NK-92 (cell line): ENCODE results near the gene KLHL7.
"Not testable (repeated sequence)": the region's sequence is repeated elsewhere in the genome, so short reads cannot be mapped to it uniquely, and the experiment has no call there.

Experiments used
- DNase-seq: peaks from one replicate; lab custom pipeline; 2025; ENCODE audit not compliant: unreplicated experiment; lab: John Stamatoyannopoulos, UW

The KLHL7 gene

DNA sequence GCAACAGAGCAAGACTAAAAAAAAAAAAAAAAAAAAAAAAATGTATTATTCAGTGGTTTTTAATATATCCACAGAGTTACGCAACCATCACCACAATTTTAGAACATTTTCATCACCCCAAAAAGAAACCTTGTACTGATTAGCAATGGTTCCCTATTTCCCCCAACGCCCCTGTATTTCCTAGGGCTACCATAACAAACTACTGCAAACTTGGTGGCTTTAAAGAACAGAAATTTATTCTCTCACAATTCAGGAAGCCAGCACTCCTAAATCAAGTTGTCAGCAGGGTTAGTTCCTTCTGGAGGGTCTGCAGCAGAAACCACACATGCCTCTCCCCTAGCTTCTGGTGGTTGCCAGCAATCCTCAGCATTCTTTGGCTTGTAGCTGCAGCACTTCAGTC, 70.4 kb downstream of the KLHL7 start:
- DNase-seq, result no peak

DNA sequence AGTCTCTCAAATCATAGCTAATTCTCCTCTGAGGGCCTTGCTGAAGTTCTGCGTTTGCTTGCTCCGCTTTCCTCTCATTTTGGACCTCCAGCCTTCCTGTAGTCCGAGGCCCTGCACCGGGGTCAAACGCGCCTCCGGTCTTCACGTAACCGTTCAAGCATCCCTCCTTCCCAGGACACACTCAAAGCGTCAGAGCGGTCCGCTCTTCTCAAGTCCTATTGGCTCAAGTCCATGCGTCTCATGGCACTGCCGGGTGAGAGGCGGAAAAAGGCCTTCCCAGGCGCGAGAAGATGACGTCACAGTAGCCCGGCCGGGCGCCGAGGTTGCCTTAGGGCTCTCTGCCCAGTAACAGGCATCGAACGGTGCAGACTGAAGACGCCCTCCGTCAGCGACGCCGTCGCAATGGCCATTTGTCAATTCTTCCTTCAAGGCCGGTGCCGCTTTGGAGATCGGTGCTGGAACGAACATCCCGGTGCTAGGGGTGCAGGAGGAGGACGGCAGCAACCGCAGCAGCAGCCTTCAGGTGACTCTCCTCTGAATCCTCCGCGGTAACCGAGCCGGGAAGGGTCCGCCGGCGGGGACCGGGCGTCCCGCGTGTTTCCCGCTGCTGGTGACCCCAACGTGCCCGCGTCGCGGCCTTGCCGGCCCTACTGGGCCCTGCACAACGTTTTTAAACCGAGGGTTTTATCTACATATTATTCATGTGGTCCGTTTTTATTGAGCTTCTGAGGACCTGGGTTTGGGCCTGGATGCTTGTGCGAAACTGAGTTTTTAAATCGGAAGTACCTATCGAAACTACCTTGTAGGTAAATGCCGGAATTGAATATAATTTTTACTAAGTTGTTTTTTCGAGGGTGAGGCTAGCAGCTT, 76.3 kb downstream of the KLHL7 start, which contains the start of gene NUP42:
TSS of gene NUP42 (plus strand) at position 365 of the 870 bp plus-strand sequence. CDS start at position 403, 38 bp downstream.
- peak; percentile 70 for DNase-seq

DNA sequence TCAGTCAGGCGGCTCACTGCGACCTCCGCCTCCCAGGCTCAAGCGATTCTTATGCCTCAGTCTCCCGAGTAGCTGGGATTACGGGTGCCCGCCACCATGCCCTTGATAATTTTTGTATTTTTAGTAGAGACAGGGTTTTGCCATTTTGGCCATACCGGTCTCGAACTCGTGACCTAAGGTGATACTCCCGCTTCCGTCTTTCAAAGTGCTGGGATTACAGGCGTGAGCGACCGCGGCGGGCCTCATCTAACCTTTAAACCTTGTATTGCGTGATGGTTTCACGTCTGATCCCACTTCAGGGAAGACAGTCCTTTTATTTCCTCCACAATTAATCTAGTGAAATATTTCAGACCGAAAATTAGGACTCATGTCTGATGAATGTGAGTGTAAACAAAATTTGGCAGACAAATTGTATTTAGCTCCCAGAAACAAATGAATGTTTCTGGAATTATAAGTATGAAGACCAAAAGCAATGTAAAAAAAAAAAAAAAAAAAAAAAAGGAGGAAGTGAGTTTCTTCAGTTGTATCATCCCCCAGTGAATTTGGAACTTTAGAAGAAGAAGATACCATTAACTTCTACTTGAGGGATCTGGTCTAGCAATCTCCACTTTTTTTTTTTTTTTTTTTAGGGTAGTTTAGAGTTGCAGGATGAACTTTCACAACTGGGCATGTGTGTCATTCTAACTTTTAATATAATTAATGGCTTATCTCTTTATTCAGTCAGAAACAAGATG, 77.9 kb downstream of the KLHL7 start:
- DNase-seq, result no peak

DNA sequence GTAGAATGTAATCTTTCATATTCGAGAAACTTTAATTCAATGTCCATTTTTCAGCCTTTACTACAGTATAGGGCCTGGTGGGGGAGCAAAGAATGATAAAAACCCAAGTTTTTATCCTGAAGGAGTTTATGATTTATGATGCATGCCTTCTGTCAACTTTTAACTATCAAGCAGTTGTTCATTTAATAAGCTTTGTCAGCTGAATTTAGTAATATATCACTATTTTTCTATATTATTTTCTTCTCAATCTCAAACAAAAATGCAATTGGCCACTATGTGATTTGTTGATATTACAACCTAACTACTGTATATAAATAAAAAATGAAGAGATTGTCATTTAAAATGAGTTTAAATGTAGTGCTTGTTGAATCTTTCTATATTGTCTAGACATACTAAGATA, 78.7 kb downstream of the KLHL7 start:
- DNase-seq, result no peak

DNA sequence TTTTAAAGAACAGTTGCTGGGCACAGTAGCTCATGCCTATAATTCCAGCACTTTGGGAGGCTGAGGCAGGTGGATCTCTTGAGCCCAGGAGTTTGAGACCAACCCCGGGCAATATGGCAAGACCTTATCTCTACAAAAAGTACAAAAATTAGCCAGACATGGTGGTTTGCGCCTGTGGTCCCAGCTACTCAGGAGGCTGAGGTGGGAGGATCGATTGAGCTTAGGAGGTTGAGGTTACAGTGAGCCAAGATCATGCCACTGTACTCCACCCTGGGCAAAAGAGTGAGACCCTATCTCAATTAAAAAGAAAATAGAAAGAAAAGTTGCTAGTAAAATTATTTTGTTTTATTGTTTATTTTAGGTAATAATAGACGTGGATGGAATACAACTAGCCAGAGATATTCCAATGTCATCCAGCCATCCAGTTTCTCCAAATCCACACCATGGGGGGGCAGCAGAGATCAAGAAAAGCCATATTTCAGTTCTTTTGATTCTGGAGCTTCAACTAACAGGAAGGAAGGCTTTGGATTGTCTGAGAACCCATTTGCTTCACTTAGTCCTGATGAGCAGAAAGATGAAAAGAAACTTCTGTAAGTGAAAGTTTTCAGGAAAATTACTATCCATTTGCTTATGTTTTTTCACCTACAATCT, 79.2 kb downstream of the KLHL7 start:
- DNase-seq, result no peak

DNA sequence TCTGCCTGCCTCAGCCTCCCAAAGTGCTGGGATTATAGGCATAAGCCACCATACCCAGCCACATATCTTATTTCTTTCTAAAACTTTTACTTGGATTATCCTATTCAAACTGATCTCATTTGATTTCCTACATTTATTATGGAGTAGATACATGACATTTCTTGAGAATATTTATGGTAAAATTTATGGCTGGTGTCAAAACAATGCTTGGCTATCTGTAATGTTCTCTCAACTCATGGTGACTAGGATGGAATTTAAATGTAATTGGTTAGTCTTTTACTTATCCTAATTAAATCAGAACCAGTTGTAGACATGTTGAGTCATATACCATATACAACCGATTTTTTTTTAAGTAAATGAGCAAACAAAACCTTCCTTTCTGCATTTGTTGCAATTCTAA, 80.4 kb downstream of the KLHL7 start:
- no peak for DNase-seq

DNA sequence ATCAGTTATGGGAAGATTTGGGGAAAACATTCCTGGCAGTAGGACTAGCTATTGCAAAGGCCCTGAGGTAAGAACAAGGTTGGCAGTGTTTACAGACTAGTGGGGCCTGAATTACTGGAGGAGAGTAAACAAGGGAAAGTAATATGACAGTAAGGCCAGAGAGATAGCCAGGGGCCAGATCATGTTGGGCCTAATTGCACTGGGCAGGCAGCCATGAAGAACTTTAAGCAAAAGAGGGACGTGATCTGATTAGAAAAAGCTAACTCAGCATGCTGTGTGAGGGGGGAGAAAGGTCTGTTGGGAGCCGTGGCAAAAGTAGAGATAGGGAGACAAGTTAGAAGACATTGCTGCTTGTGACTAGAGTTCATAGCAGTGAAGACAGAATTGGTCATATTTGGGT, 85.4 kb downstream of the KLHL7 start:
- DNase-seq, result no peak

DNA sequence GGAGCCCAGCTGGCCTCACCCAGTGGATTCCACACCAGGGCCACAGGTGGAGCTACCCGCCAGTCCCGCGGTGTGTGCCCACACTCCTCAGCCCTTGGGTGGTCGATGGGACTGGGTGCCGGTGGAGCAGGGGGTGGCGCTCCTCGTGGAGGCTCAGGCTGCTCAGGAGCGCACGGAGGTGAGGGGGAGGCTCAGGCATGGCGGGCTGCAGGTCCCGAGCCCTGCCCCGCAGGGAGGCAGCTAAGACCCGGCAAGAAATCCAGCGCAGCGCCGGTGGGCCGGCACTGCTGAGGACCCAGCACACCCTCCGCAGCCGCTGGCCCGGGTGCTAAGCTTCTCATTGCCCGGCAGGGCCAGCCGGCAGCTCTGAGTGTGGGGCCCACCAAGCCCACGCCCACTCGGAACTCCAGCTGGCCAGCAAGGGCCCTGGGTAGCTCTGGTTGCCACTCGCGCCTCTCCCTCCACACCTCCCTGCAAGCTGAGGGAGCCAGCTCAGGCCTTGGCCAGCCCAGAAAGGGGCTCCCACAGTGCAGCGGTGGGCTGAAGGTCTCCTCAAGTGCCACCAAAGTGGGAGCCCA, 88.2 kb downstream of the KLHL7 start:
- DNase-seq, result not testable (repeated sequence)

DNA sequence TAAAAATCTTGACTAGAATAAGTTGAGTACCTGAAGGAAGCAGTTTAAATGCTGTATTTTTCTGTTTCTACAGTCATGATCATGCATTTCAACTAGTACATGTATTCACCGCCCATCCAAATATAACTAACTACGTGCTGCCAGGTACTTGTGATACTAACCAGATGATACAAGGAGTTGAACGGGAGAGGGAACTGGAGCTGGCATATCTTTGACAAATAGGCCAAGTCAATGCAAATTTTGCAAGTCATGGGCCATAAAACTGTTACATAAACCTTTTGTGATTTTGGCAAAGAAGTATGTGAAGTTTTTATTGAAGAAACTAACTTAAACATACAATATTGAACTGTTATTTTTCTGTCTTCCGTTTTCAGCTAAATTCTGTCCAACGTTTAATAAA, 90.7 kb downstream of the KLHL7 start:
- no peak for DNase-seq

DNA sequence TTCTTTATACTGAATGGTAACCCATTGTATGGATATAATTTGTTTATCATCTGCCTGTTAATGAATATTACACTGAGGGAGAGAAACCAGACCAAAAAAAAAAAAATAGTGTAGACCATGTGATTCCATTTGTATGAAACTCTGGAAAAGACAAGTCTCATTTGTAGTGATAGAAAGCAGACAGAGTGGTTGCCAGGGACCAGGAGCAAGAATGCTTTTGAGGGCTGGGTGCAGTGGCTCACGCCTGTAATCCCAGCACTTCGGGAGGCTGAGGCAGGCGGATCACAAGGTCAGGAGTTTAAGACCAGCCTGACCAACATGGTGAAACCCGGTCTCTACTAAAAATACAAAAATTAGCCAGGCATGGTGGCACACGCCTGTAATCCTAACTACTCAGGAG, 92.2 kb downstream of the KLHL7 start:
- not testable (repeated sequence) for DNase-seq

DNA sequence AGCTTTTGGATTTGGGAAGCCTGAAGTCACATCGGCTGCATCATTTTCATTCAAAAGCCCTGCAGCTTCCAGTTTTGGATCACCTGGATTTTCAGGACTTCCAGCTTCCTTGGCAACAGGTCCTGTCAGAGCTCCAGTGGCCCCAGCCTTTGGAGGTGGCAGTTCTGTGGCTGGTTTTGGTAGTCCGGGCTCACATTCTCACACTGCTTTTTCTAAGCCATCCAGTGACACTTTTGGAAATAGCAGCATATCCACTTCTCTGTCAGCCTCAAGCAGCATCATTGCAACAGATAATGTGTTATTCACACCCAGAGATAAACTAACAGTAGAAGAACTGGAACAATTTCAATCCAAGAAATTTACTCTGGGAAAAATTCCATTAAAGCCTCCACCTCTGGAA, 94.7 kb downstream of the KLHL7 start:
- no peak for DNase-seq

DNA sequence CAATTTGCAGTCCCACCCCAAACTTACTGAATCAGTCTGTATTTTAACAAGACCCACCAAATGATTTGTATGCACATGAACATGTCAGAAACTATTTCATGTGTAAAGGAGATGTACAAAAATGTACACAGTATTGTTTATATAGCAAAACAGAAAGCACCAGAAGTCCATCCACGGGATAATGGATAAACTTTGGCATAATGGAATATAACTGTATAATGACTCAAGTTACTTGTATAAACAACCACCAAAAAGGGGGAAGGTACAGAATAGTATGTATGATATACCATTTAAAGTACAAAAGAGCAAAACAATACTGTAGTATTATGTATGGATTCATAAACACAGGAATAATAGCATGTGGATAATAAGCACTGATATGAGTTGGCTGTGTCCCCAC, 98.7 kb downstream of the KLHL7 start:
- no peak for DNase-seq

DNA sequence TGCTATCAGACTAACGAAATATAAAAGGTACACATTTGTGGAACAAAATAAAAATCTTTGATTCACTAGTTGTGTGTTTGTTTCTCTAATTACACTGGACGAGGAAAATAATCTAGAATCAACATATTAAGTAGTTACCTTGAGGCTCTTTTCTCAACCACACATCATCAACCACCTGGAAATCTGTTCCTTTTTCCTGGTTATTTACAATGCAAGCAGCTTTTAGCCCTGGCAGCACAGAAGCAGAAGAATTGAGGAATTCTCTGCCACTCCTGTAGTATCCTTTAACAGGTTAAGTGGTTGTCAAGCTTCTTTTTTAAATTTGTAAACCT, 100.0 kb downstream of the KLHL7 start:
- DNase-seq, result no peak

DNA sequence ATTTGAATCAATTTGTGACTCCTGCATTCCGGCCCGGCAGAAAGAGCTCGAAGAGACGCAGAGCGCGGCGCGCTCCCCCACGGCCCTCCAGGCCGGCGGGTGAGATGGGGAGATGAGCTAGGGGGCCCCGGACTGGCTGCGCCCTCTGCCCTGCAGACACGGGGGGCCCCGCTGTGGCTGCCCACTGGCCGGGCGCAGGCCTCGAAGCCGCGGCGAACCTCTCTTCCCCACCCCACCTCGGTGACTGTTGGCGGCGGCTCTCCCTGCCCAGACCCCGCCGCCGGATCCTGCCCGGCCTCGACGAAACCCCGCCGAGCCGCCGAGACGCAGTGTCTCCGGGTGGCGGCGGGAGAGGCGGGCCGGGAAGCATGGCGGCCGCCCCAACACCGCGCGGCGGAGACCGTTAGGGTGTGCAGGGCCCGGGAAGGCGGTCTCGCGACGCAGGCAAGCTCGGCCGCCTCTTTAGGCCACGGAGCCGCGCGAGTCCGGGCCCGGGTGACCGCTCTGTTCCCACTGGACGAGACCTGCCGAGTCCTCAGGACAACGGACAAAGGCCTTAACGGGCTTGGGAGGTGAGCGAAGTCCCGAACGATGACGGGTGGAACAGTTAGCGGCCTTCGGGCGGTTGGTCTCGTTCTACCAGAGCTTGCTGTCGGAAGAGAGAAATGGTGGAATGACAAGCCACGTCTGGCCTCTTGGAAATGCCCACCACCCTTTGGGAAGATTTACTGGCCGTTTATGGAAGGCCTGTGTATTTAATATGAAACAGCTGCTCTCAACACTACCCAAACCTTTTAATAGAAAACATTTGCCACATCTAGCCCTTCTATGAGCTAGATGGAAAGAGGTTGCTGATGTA, 100.6 kb downstream of the KLHL7 start:
- no peak for DNase-seq

DNA sequence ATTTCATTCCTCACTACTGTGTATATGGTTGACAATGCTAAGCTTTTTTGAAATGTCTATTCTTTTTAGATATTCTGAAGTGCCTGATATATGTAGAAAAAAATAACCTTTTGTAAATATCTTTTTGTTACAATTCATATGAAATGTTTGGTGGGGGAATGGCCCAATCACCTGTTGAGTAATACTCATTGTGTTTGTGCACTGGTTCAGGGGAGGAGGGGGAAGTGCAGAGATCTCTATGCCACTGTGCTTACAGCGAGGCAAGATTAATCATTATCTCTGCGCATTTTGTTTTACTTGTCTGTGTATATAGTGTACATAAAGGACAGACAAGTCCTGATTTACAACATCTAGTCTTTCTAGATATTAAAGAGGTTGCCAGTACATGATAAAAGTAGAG, 101.4 kb downstream of the KLHL7 start:
- no peak for DNase-seq

DNA sequence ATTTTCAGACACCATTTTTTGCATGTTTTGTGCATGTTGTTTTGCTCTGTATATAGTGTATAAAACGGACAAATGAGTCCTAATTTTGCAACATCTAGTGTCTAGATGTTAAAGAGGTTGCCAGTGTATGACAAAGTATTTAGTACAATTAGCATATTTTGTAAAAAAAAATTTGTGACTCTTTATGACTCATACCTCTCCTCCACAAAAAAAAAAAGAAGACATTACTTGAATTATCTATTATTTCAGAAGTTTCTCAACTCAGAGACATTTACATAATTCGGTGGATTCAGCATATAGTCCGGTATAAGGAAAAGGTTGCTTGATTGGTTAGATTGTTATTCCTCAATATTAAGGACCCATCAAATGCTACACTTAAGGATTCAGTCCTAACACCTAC, 102.3 kb downstream of the KLHL7 start:
- no peak for DNase-seq

DNA sequence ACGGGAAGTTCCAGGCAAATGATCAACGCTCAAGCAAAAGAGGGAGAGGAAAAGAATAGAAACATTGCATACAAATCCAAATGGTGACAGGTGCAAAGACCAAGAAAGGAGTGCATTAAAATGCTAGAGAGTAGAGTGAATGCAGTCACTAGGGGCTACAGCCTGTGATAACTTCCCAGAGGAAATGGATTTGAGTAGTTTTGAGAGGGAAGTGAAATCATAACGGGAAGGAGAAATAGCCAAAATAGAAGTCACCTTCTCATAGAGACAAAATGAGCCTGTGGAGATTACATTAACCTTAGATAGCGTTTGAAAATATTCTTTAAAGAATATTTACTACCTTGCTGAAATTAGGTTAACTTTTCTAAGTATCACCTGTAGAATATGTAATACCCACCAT, 102.7 kb downstream of the KLHL7 start:
- DNase-seq, result no peak

DNA sequence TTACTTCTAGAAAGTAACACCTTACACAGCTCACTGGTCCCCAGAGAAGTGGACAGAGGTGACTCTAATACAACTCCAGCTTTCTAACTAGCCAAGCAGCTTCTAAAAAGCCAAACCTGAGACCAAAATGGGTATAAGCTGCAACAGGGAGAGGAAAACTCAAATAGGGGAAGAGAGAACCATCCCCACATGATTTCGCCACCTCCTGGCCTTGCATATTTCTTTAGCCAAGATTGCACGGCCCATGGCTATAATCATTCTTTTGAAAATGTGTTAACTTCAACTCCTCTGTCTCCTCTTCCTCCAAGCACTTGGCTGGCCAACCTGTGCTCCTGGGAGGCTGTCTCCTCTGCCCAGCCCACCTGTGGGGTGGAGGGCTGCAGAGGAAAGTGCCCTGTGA, 104.9 kb downstream of the KLHL7 start:
- DNase-seq, result no peak

DNA sequence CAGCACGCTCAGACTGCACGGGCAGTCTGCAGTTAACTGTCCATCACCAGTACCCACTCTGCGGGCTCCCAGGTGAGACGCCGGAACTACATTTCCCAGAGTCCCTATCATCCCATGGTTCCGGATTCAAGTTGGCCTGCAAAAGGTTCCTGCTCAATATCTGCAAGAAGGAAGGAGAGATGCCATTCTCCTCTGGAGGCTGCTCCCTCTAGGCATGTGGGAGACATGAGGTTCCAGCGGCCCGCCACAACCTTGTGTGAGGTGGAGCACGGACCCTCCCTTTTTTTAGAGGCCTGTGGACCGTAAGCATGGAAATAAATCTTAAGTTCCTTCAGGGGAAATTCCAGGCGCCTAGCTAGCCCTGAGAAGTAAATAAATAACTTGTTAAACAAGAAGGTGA, 106.0 kb downstream of the KLHL7 start:
- DNase-seq, result no peak

DNA sequence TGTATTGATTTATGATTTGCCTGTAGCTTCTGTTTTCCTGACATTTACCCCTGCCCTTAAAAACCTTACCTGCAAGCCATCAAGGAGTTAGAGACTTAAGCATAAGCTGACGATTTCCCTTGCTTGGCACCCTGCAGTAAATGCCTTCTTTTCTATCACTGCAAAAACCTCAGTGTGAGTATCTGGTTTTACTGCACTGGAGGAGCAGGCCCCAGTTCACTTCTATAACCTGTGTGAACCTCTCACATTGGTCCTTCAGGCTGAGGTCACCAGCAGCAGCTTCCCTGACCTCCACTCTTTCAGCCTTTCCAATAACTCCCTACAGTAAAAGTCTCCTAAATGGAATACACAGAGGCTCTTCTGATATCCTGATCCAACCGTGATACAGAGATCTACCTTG, 106.8 kb downstream of the KLHL7 start:
- DNase-seq, result no peak

DNA sequence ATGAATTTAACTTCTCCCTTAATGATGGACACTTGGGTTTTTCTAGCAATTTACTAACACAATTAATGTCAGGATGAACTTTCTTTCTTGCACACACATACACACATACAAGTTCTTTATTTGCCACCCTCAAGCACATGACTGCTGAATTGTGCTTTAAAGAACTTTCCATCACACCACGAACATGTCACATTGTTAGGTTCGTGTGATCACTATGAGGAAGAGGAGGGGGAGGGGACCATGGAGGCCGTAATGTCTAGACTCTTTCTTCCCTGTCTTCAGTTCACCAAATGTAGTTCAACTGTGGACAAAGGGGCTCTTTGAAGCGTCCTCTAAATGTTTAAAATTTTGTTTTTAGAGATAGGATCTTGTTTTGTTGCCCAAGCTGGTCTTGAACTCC, 107.3 kb downstream of the KLHL7 start:
- DNase-seq, result no peak
